ENCODE data around the gene MYBPC2.

The MYBPC2 gene

DNA sequence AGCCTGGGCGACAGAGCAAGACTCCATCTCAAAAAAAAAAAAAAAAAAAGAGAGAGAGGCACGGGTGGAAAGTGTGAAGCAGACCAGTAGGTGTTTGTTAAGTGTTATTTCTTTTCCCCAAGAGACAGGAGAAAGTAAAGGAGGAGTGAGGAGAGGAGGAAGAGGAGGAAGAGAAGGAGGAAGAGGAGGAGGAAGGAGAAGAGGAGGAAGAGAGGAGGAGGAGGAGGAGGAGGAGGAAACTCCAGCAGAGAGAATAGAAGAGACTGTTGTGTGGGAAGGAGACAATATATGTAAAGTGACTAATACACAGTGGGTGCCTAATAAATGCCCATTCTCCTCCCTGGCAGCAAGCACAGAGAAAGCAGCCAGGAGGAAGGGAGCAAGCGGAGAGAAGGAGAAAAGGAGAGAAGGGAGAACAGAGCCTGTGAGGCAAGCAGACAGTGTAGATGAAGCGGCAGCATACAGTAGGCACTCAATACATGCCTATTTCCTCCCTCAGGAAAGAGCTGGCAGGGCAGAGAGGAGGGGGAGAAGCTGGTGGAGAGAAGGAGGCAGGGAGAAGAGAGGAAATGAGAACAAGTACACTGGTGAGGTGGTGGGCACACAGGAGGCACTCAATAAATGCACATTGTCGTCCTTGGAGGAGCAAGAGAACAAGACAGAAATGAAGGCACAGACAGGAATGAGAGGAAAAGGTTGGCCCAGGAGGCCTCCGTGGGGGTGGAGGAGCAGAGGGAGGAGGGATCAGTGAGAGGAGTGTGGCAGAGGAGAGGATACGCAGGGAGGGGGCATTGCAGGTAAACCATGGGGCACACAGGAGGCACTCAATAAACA lies 61.7 kb downstream of the MYBPC2 start:
- Histone ChIP-seq H4K20me1 (ENCODE audit: low read depth, low read length) (no peaks in the 10 kb centered on the region), H3K27me3 (ENCODE audit: low read length) (no peaks in the 10 kb centered on the region), H3K9me2 (replicated peaks; ENCODE audit: insufficient read depth, low read length) (no peaks in the 10 kb centered on the region), H2AFZ (ENCODE audit: low read depth, low read length, severe bottlenecking) (no peak overlapping the region), H3K9me3 (ENCODE audit: insufficient read depth, low read length) (no peaks in the 10 kb centered on the region), H3K36me3 (ENCODE audit: low read length) (no peaks in the 10 kb centered on the region), H3K4me2 (ENCODE audit: low read depth, low read length, poor library complexity, severe bottlenecking) (no peak overlapping the region), H3K27ac (ENCODE audit: low read depth, low read length) (no peak overlapping the region), H3K79me2 (ENCODE audit: insufficient read depth, low read length) (no peaks in the 10 kb centered on the region), H3K4me3 (ENCODE audit: insufficient read depth, low read length, poor library complexity, severe bottlenecking) (no peak overlapping the region), H3K9ac (ENCODE audit: low read length) (no peak overlapping the region), H3F3A (ENCODE audit: insufficient read depth) (no peaks in the 10 kb centered on the region)
- no peak for TF ChIP-seq EZH2phosphoT487 (conservative IDR thresholded peaks at IDR 0.05; ENCODE audit: low read length)
- TF ChIP-seq, protein P1, sequence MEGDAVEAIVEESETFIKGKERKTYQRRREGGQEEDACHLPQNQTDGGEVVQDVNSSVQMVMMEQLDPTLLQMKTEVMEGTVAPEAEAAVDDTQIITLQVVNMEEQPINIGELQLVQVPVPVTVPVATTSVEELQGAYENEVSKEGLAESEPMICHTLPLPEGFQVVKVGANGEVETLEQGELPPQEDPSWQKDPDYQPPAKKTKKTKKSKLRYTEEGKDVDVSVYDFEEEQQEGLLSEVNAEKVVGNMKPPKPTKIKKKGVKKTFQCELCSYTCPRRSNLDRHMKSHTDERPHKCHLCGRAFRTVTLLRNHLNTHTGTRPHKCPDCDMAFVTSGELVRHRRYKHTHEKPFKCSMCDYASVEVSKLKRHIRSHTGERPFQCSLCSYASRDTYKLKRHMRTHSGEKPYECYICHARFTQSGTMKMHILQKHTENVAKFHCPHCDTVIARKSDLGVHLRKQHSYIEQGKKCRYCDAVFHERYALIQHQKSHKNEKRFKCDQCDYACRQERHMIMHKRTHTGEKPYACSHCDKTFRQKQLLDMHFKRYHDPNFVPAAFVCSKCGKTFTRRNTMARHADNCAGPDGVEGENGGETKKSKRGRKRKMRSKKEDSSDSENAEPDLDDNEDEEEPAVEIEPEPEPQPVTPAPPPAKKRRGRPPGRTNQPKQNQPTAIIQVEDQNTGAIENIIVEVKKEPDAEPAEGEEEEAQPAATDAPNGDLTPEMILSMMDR (IDR thresholded peaks at IDR 0.05; ENCODE audit: insufficient read depth, low read length, poor library complexity, severe bottlenecking), result no peak

DNA sequence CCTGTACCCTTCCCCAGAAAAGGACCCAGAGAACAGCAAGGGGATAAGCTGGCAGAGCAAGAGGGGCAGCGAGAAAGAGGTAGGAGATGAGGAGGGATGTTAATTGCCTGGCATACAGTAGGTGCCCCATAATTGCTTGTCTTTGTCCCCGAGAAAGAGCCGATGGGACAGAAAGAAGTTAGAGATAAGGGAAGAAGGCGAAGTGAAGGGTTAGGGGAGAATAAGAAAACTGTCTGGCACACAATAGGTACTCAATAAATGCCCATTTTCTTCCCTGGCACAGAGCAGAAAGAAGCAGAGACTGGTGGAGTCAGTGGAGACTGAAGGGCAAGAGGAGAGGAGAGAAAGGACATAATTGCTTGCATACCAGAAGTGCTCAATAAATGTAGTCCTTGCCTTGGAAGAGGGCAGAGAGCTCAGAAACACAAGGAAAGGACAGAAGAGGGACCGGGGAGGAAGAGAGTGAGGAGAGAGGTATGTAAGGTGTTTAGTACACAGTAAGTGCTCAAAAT lies 62.4 kb downstream of the MYBPC2 start:
- H3K36me3 ChIP-seq (ENCODE audit: low read length), result no peaks in the 10 kb centered on the region
- H3K79me2 ChIP-seq (ENCODE audit: insufficient read depth, low read length), result no peaks in the 10 kb centered on the region
- H3F3A ChIP-seq (ENCODE audit: insufficient read depth), result no peaks in the 10 kb centered on the region
- H3K9me2 ChIP-seq (replicated peaks; ENCODE audit: insufficient read depth, low read length), result no peaks in the 10 kb centered on the region
- no peaks in the 10 kb centered on the region for H3K27me3 ChIP-seq (ENCODE audit: low read length)
- H4K20me1 ChIP-seq (ENCODE audit: low read depth, low read length), result no peaks in the 10 kb centered on the region
- H2AFZ ChIP-seq (ENCODE audit: low read depth, low read length, severe bottlenecking), result no peak overlapping the region
- H3K9me3 ChIP-seq (ENCODE audit: insufficient read depth, low read length), result no peaks in the 10 kb centered on the region
- no peak overlapping the region for H3K27ac ChIP-seq (ENCODE audit: low read depth, low read length)
- no peak overlapping the region for H3K4me3 ChIP-seq (ENCODE audit: insufficient read depth, low read length, poor library complexity, severe bottlenecking)
- no peak overlapping the region for H3K9ac ChIP-seq (ENCODE audit: low read length)
- no peak overlapping the region for H3K4me2 ChIP-seq (ENCODE audit: low read depth, low read length, poor library complexity, severe bottlenecking)
- TF ChIP-seq, protein P1 (IDR thresholded peaks at IDR 0.05; ENCODE audit: insufficient read depth, low read length, poor library complexity, severe bottlenecking), result no peak
- TF ChIP-seq EZH2phosphoT487 (conservative IDR thresholded peaks at IDR 0.05; ENCODE audit: low read length), result no peak

DNA sequence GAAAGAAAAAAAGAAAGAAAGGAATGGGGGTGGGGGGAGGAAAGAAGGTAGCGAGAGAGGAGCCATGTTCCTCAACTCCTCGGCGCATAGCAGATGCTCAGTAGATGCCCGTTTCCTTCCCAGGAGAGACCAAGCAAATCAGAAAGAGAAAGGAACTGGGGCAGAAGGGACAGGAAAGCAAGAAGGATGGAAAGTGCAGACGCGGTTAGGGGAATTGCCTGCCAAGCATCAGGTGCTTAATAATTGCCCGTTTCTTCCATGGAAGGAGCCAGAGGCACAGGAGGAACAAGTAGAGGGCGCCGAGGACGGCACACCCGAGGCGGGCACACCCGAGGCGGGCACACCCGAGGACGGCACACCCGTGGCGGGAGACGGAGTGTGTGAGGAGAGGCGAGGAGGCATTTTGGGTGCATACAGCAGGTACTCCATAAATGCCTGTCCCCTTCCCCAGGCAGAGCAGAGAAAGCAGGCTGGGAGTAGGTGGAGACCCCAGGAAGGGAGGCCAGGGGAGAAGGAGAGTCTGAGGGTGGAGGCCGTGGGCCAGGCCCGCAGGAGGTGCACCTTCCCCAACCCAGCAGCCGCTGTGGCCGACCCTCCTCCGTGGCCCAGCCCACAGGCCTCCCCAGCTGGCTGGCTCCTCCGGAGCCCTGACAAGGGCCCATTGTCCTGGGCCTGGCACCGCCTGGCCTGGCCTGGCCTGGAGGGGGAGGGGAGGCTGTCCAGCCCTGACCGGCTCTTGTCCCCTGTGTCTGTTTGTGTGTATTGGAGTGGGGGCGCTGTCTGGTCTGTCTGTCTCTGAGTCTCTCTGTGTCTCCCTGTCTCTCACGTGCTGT lies 63.7 kb downstream of the MYBPC2 start:
- Histone ChIP-seq H3F3A (ENCODE audit: insufficient read depth) (no peaks in the 10 kb centered on the region), H4K20me1 (ENCODE audit: low read depth, low read length) (no peaks in the 10 kb centered on the region), H3K9ac (ENCODE audit: low read length) (no peak overlapping the region), H3K4me3 (ENCODE audit: insufficient read depth, low read length, poor library complexity, severe bottlenecking) (no peak overlapping the region), H3K27me3 (ENCODE audit: low read length) (no peaks in the 10 kb centered on the region), H3K9me2 (replicated peaks; ENCODE audit: insufficient read depth, low read length) (no peaks in the 10 kb centered on the region), H2AFZ (ENCODE audit: low read depth, low read length, severe bottlenecking) (no peak overlapping the region), H3K27ac (ENCODE audit: low read depth, low read length) (no peak overlapping the region), H3K4me2 (ENCODE audit: low read depth, low read length, poor library complexity, severe bottlenecking) (no peak overlapping the region), H3K79me2 (ENCODE audit: insufficient read depth, low read length) (no peaks in the 10 kb centered on the region), H3K9me3 (ENCODE audit: insufficient read depth, low read length) (no peaks in the 10 kb centered on the region), H3K36me3 (ENCODE audit: low read length) (no peaks in the 10 kb centered on the region)
- TF ChIP-seq EZH2phosphoT487 (conservative IDR thresholded peaks at IDR 0.05; ENCODE audit: low read length), result no peak
- TF ChIP-seq, protein P1 (IDR thresholded peaks at IDR 0.05; ENCODE audit: insufficient read depth, low read length, poor library complexity, severe bottlenecking), result no peak
